Stomach (tissue), 4 donors: ENCODE data around the gene SLC36A4.

ENCODE experiments used
- POLR2A ChIP-seq, 4 donors: fragments of 450-650 bp; IDR thresholded peaks; one replicate each; pipeline ENCODE4 v1.6.1; 2016; ENCODE audit warnings: antibody characterized with exemption in 4 of 4, control low read depth in 2 of 4, mild to moderate bottlenecking in 1 of 4, moderate library complexity in 1 of 4
- TF ChIP-seq, protein P1 (sequence below), 7 experiments: fragments of 450-650 bp in 4 of 7; fragments of 200-600 bp in 3 of 7; sonication (generic) in 3 of 7; IDR thresholded peaks; one replicate each; pipeline ENCODE4 v1.5.1; 2016 to 2019; ENCODE audit warnings: antibody characterized with exemption in 7 of 7, control low read depth in 2 of 7, mild to moderate bottlenecking in 1 of 7

GRCh38 chr11:93159721-93160120, 38.1 kb downstream of the SLC36A4 start:
- no peak for TF ChIP-seq POLR2A (IDR thresholded peaks at IDR 0.05)
- TF ChIP-seq, protein P1, sequence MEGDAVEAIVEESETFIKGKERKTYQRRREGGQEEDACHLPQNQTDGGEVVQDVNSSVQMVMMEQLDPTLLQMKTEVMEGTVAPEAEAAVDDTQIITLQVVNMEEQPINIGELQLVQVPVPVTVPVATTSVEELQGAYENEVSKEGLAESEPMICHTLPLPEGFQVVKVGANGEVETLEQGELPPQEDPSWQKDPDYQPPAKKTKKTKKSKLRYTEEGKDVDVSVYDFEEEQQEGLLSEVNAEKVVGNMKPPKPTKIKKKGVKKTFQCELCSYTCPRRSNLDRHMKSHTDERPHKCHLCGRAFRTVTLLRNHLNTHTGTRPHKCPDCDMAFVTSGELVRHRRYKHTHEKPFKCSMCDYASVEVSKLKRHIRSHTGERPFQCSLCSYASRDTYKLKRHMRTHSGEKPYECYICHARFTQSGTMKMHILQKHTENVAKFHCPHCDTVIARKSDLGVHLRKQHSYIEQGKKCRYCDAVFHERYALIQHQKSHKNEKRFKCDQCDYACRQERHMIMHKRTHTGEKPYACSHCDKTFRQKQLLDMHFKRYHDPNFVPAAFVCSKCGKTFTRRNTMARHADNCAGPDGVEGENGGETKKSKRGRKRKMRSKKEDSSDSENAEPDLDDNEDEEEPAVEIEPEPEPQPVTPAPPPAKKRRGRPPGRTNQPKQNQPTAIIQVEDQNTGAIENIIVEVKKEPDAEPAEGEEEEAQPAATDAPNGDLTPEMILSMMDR (IDR thresholded peaks at IDR 0.05): no peak
